Fibroblast of lung (primary cell): ENCODE measurements around the gene RUNDC3A. TPM values are rescaled to one million over a fixed set of nuclear protein-coding genes. Genes with fewer than 3 reads are reported as not detected.

Experiments
- DNase-seq, 2 donors: peaks; one replicate each; pipeline versions ENCODE4 v3.0.0 to v3.0.0-alpha.2; 2010; ENCODE audit warnings: low read depth in 2 of 2
- H2AFZ ChIP-seq: 2 replicates; pipeline ENCODE4 v1.5.1; 2012; ENCODE audit warnings: low read length, control low read depth, inconsistent platforms
- H3K27ac ChIP-seq: 2 replicates; pipeline ENCODE4 v1.5.1; 2011; ENCODE audit warnings: low read length, control low read depth; ENCODE audit not compliant: insufficient read depth
- H3K27me3 ChIP-seq: 2 replicates; pipeline ENCODE4 v1.5.1; 2011; ENCODE audit warnings: mild to moderate bottlenecking, low read length; ENCODE audit not compliant: control insufficient read depth, insufficient read depth
- H3K36me3 ChIP-seq: 2 replicates; pipeline ENCODE4 v1.5.1; 2011; ENCODE audit warnings: low read length; ENCODE audit not compliant: control insufficient read depth, insufficient read depth
- H3K4me1 ChIP-seq: 2 replicates; pipeline ENCODE4 v1.5.1; 2011; ENCODE audit warnings: low read length; ENCODE audit not compliant: control insufficient read depth, insufficient read depth; ENCODE audit errors: extremely low read depth
- H3K4me2 ChIP-seq: 2 replicates; pipeline ENCODE4 v1.5.1; 2011; ENCODE audit warnings: low read length, control low read depth; ENCODE audit not compliant: insufficient read depth; ENCODE audit errors: extremely low read depth
- H3K4me3 ChIP-seq, 4 experiments: fragments of 200-600 bp in 1 of 4; sonication (generic) in 1 of 4; replicated peaks in 1 of 4; 2 replicates each; pipeline ENCODE4 v1.5.1; 2011 to 2016; ENCODE audit warnings: low read length in 4 of 4, low read depth in 3 of 4, mild to moderate bottlenecking in 3 of 4, control low read depth in 2 of 4, inconsistent platforms in 1 of 4, mixed read lengths in 1 of 4; ENCODE audit not compliant: insufficient read depth in 1 of 4; ENCODE audit errors: control extremely low read depth in 1 of 4
- H3K79me2 ChIP-seq: 2 replicates; pipeline ENCODE4 v1.5.1; 2012; ENCODE audit warnings: mild to moderate bottlenecking, low read length, inconsistent platforms; ENCODE audit not compliant: control insufficient read depth, insufficient read depth
- H3K9ac ChIP-seq: 2 replicates; pipeline ENCODE4 v1.5.1; 2011; ENCODE audit warnings: mild to moderate bottlenecking, low read length, control low read depth; ENCODE audit not compliant: insufficient read depth
- H3K9me3 ChIP-seq: 2 replicates; pipeline ENCODE4 v1.5.1; 2012; ENCODE audit warnings: low read depth, low read length; ENCODE audit not compliant: control insufficient read depth, insufficient read depth
- H4K20me1 ChIP-seq: 2 replicates; pipeline ENCODE4 v1.5.1; 2011; ENCODE audit warnings: low read length; ENCODE audit not compliant: control insufficient read depth, insufficient read depth; ENCODE audit errors: extremely low read depth
- CTCF ChIP-seq, 2 donors: IDR thresholded peaks in 1 of 2; conservative IDR thresholded peaks in 1 of 2; 1 replicate in 1 of 2; 2 replicates in 1 of 2; pipeline ENCODE4 v1.5.1; 2011 to 2012; ENCODE audit warnings: low read length in 2 of 2, control low read depth in 1 of 2, inconsistent platforms in 1 of 2, low read depth in 1 of 2, mild to moderate bottlenecking in 1 of 2
- EZH2 ChIP-seq: IDR thresholded peaks from 2 replicates; pipeline ENCODE4 v1.5.1; 2012; ENCODE audit warnings: low read length, control low read depth, mild to moderate bottlenecking; ENCODE audit errors: missing control alignments
- polyA plus RNA-seq, 2 donors: library from polyadenylated mRNA; depleted of rRNA in 1 of 2; stranded (reverse) in 1 of 2; unstranded in 1 of 2; fragments of >200 nt; gene quantifications; 2 replicates each; pipeline ENCODE4 v1.2.1, GENCODE V29; 2011 to 2012; ENCODE audit warnings: missing spikeins in 1 of 2
- total RNA-seq: library from RNA; depleted of rRNA; stranded (reverse); fragments of >200 nt; gene quantifications from 2 replicates; pipeline ENCODE4 v1.2.1, GENCODE V29; 2014

RUNDC3A gene
- total and polyA plus RNA-seq, 2 donors (not counting 1 experiment from before 2014, with no cell fraction given), result not detected

- Histone ChIP-seq H3K36me3 (no peaks in the 10 kb centered on the region), H3K4me2 (no peak overlapping the region), H3K4me1 (no peaks in the 10 kb centered on the region), H3K4me3 (no peak overlapping the region), H2AFZ (no peak overlapping the region), H4K20me1 (no peaks in the 10 kb centered on the region), H3K27ac (no peak overlapping the region), H3K9me3 (no peaks in the 10 kb centered on the region), H3K27me3 (peaks cover 3% of the 10 kb centered on the region), H3K9ac (no peak overlapping the region), H3K79me2 (no peaks in the 10 kb centered on the region)
- TF ChIP-seq EZH2 (no peak), CTCF (conservative IDR thresholded peaks at IDR 0.05 in 1 of 2, IDR thresholded peaks at IDR 0.05 in 1 of 2; ENCODE audit: low read depth in 1 of 2, low read length in 2 of 2) (no peak)
- no peak for DNase-seq
Observed at GRCh38 chr17:44287651-44288050, 20.8 kb upstream of the RUNDC3A start.

GRCh38 chr17:44293509-44294226, 14.7 kb upstream of the RUNDC3A start:
- Histone ChIP-seq H4K20me1 (no peaks in the 10 kb centered on the region), H3K4me3 (no peak overlapping the region), H2AFZ (no peak overlapping the region), H3K27me3 (peaks cover 6% of the 10 kb centered on the region), H3K36me3 (no peaks in the 10 kb centered on the region), H3K4me2 (no peak overlapping the region), H3K9me3 (no peaks in the 10 kb centered on the region), H3K9ac (no peak overlapping the region), H3K4me1 (no peaks in the 10 kb centered on the region), H3K79me2 (no peaks in the 10 kb centered on the region), H3K27ac (no peak overlapping the region)
- DNase-seq, result no peak
- TF ChIP-seq CTCF (conservative IDR thresholded peaks at IDR 0.05 in 1 of 2, IDR thresholded peaks at IDR 0.05 in 1 of 2; ENCODE audit: low read depth in 1 of 2, low read length in 2 of 2) (no peak), EZH2 (no peak)

- H2AFZ ChIP-seq, result no peak overlapping the region
- H3K4me3 ChIP-seq, result no peak overlapping the region
- H4K20me1 ChIP-seq, result no peaks in the 10 kb centered on the region
- peaks cover 4% of the 10 kb centered on the region for H3K27me3 ChIP-seq
- H3K79me2 ChIP-seq, result no peaks in the 10 kb centered on the region
- H3K9me3 ChIP-seq, result no peaks in the 10 kb centered on the region
- no peak overlapping the region for H3K9ac ChIP-seq
- H3K27ac ChIP-seq, result no peak overlapping the region
- no peaks in the 10 kb centered on the region for H3K4me1 ChIP-seq
- no peak overlapping the region for H3K4me2 ChIP-seq
- TF ChIP-seq CTCF (conservative IDR thresholded peaks at IDR 0.05 in 1 of 2, IDR thresholded peaks at IDR 0.05 in 1 of 2; ENCODE audit: low read depth in 1 of 2, low read length in 2 of 2), result no peak
- no peak for TF ChIP-seq EZH2
- H3K36me3 ChIP-seq, result no peaks in the 10 kb centered on the region
- DNase-seq, result no peak
Observed at GRCh38 chr17:44297975-44298374, 10.4 kb upstream of the RUNDC3A start.
